ENCODE results near the gene ASB5. TPM values are rescaled to one million over a fixed set of nuclear protein-coding genes. Genes with fewer than 3 reads are reported as not detected.
"Not testable (repeated sequence)": the region's sequence is repeated elsewhere in the genome, so short reads cannot be mapped to it uniquely, and the experiment has no call there.

ASB5 gene
- total RNA-seq, 1 donor from 2014 or later, result 4.3 TPM

- no peaks in the 10 kb centered on the region for H3K9me3 ChIP-seq (replicated peaks)
- intact Hi-C loops (cut with micrococcal nuclease), result no loop called here
Observed at GRCh38 chr4:176300565-176300964, 31.5 kb upstream of the ASB5 start.

GRCh38 chr4:176300036-176300435 lies 31.0 kb upstream of the ASB5 start:
- TF ChIP-seq, protein P1, sequence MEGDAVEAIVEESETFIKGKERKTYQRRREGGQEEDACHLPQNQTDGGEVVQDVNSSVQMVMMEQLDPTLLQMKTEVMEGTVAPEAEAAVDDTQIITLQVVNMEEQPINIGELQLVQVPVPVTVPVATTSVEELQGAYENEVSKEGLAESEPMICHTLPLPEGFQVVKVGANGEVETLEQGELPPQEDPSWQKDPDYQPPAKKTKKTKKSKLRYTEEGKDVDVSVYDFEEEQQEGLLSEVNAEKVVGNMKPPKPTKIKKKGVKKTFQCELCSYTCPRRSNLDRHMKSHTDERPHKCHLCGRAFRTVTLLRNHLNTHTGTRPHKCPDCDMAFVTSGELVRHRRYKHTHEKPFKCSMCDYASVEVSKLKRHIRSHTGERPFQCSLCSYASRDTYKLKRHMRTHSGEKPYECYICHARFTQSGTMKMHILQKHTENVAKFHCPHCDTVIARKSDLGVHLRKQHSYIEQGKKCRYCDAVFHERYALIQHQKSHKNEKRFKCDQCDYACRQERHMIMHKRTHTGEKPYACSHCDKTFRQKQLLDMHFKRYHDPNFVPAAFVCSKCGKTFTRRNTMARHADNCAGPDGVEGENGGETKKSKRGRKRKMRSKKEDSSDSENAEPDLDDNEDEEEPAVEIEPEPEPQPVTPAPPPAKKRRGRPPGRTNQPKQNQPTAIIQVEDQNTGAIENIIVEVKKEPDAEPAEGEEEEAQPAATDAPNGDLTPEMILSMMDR (IDR thresholded peaks at IDR 0.05; ENCODE audit: borderline replicate concordance), result no peak
- intact Hi-C loops (cut with micrococcal nuclease), result no loop called here
- Histone ChIP-seq H3K4me1 (no peaks in the 10 kb centered on the region), H3K9me3 (replicated peaks) (no peaks in the 10 kb centered on the region), H3K36me3 (no peaks in the 10 kb centered on the region), H3K27ac (replicated peaks) (no peak overlapping the region), H3K4me3 (no peak overlapping the region), H3K27me3 (ENCODE audit: low read depth) (peaks cover 13% of the 10 kb centered on the region)
- no peak for DNase-seq

More at GRCh38 chr4:176300565-176300964, 31.5 kb upstream of the ASB5 start:
- no peak overlapping the region for H3K4me3 ChIP-seq
- H3K27me3 ChIP-seq (ENCODE audit: low read depth), result peaks cover 13% of the 10 kb centered on the region
- no peak for DNase-seq
- H3K4me1 ChIP-seq, result no peaks in the 10 kb centered on the region
- TF ChIP-seq, protein P1 (IDR thresholded peaks at IDR 0.05; ENCODE audit: borderline replicate concordance), result no peak
- H3K36me3 ChIP-seq, result no peaks in the 10 kb centered on the region
- no peak overlapping the region for H3K27ac ChIP-seq (replicated peaks)

- H3K9me3 ChIP-seq (replicated peaks), result no peaks in the 10 kb centered on the region
- H3K4me3 ChIP-seq, result no peak overlapping the region
- intact Hi-C loops (cut with micrococcal nuclease), result no loop called here
- TF ChIP-seq, protein P1 (IDR thresholded peaks at IDR 0.05; ENCODE audit: borderline replicate concordance), result no peak
- no peak for DNase-seq
- peaks cover 9% of the 10 kb centered on the region for H3K27me3 ChIP-seq (ENCODE audit: low read depth)
- no peak overlapping the region for H3K27ac ChIP-seq (replicated peaks)
- no peaks in the 10 kb centered on the region for H3K36me3 ChIP-seq
- H3K4me1 ChIP-seq, result no peaks in the 10 kb centered on the region
Observed at GRCh38 chr4:176298664-176299063, 29.6 kb upstream of the ASB5 start.

GRCh38 chr4:176295907-176296306 lies 26.9 kb upstream of the ASB5 start:
- H3K4me1 ChIP-seq; H3K9me3 ChIP-seq (replicated peaks); intact Hi-C loops (cut with micrococcal nuclease): not testable (repeated sequence)

GRCh38 chr4:176293660-176294059 lies 24.6 kb upstream of the ASB5 start:
- intact Hi-C loops (cut with micrococcal nuclease), result no loop called here
- Histone ChIP-seq H3K4me1 (no peaks in the 10 kb centered on the region), H3K9me3 (replicated peaks) (no peaks in the 10 kb centered on the region), H3K27ac (replicated peaks) (no peak overlapping the region), H3K4me3 (no peak overlapping the region), H3K36me3 (no peaks in the 10 kb centered on the region), H3K27me3 (ENCODE audit: low read depth) (no peaks in the 10 kb centered on the region)
- TF ChIP-seq, protein P1 (IDR thresholded peaks at IDR 0.05; ENCODE audit: borderline replicate concordance), result no peak
- DNase-seq, result no peak

More at GRCh38 chr4:176295907-176296306, 26.9 kb upstream of the ASB5 start:
- not testable (repeated sequence) for H3K27ac ChIP-seq (replicated peaks); H3K4me3 ChIP-seq; H3K36me3 ChIP-seq; DNase-seq; H3K27me3 ChIP-seq (ENCODE audit: low read depth)

DNA sequence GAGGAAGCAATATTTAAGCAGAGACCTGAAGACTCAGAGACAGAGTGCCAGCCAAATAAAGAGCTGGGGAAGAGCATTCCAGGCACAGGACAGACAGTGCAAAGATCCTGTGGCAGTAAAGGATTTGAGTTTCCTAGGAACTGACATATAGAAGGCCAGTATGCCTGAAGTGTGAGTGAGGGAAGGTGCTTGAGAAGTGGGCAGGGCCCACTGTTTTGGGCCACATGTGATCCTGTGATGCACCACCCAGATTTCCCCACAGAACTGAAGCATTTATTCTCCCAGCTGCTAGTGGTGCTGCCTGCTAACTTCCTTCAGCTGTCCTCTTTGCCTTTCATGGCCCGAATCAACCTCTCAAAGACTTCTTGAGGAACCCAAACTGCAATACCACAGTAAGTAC lies 23.9 kb upstream of the ASB5 start:
- intact Hi-C loops (cut with micrococcal nuclease), result no loop called here
- H3K4me3 ChIP-seq, result no peak overlapping the region
- no peaks in the 10 kb centered on the region for H3K4me1 ChIP-seq
- no peaks in the 10 kb centered on the region for H3K36me3 ChIP-seq
- no peak for DNase-seq
- H3K27me3 ChIP-seq (ENCODE audit: low read depth), result no peaks in the 10 kb centered on the region
- H3K27ac ChIP-seq (replicated peaks), result no peak overlapping the region
- no peaks in the 10 kb centered on the region for H3K9me3 ChIP-seq (replicated peaks)
- TF ChIP-seq, protein P1 (IDR thresholded peaks at IDR 0.05; ENCODE audit: borderline replicate concordance), result no peak
